ENCODE measurements around the gene CALCB. TPM values are rescaled to one million over a fixed set of nuclear protein-coding genes. Genes with fewer than 3 reads are reported as not detected.

The CALCB gene
- total and polyA plus RNA-seq, 10 of the 15 experiments (the other 5 are each of a cell fraction or from before 2014, with no cell fraction given) = 0.09 to 0.28 (median 0.12) TPM; not detected in 3

- TF ChIP-seq, protein P1, sequence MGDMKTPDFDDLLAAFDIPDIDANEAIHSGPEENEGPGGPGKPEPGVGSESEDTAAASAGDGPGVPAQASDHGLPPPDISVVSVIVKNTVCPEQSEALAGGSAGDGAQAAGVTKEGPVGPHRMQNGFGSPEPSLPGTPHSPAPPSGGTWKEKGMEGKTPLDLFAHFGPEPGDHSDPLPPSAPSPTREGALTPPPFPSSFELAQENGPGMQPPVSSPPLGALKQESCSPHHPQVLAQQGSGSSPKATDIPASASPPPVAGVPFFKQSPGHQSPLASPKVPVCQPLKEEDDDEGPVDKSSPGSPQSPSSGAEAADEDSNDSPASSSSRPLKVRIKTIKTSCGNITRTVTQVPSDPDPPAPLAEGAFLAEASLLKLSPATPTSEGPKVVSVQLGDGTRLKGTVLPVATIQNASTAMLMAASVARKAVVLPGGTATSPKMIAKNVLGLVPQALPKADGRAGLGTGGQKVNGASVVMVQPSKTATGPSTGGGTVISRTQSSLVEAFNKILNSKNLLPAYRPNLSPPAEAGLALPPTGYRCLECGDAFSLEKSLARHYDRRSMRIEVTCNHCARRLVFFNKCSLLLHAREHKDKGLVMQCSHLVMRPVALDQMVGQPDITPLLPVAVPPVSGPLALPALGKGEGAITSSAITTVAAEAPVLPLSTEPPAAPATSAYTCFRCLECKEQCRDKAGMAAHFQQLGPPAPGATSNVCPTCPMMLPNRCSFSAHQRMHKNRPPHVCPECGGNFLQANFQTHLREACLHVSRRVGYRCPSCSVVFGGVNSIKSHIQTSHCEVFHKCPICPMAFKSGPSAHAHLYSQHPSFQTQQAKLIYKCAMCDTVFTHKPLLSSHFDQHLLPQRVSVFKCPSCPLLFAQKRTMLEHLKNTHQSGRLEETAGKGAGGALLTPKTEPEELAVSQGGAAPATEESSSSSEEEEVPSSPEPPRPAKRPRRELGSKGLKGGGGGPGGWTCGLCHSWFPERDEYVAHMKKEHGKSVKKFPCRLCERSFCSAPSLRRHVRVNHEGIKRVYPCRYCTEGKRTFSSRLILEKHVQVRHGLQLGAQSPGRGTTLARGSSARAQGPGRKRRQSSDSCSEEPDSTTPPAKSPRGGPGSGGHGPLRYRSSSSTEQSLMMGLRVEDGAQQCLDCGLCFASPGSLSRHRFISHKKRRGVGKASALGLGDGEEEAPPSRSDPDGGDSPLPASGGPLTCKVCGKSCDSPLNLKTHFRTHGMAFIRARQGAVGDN (IDR thresholded peaks at IDR 0.05) = no peak
- TF ChIP-seq ETV6 (conservative IDR thresholded peaks at IDR 0.05 in 1 of 2, IDR thresholded peaks at IDR 0.05 in 1 of 2; ENCODE audit: borderline replicate concordance in 1 of 2, low read depth in 1 of 2) (peak in 1 of 2 experiments; percentile 25; a peak in 1 of 4 replicates), BMI1 (IDR thresholded peaks at IDR 0.05; ENCODE audit: borderline replicate concordance) (no peak), FOS (IDR thresholded peaks at IDR 0.05; ENCODE audit: borderline replicate concordance, extremely low read depth, insufficient read length) (no peak), JUND (IDR thresholded peaks at IDR 0.05; ENCODE audit: low read depth, low read length) (no peak), RAD21 (IDR thresholded peaks at IDR 0.05; ENCODE audit: insufficient read depth, low read depth, low read length) (no peak)
These were observed 40.0 kb downstream of the CALCB start (continued) for GRCh38 chr11:15113381-15113780.
